ENCODE measurements around the gene MLXIP. TPM values are rescaled to one million over a fixed set of nuclear protein-coding genes. Genes with fewer than 3 reads are reported as not detected.
A peak's percentile ranks its signal among the peaks of the same experiment; 100 is the strongest.
"Not testable (repeated sequence)": the region's sequence is repeated elsewhere in the genome, so short reads cannot be mapped to it uniquely, and the experiment has no call there.

The MLXIP gene
- total RNA-seq, 2 donors from 2014 or later = 19.7 to 28.9 TPM

DNA sequence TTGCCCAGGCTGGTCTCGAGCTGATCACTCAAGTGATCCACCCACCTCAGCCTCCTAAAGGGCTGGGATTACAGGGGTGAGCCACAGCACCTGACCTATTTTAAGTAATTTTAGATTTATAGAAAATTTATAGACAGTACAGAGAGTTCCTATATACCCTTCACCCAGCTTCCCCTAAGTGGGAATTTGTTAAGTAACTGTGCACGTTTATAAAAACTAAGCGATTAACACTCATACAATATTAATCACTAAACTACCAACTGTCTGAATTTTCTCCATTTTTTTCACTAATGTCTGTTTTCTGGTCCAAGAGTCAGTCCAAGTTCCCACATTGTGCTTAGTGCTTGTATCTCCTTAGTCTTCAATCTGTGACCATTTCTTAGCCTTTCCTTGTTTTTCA, 89.9 kb downstream of the MLXIP start:
- H3K4me3 Mint-ChIP-seq = no peak overlapping the region
- no peaks in the 10 kb centered on the region for H3K9me3 Mint-ChIP-seq
- peaks cover 5% of the 10 kb centered on the region for H3K27me3 Mint-ChIP-seq
- no peak for ATAC-seq (replicated peaks)
- H3K4me1 Mint-ChIP-seq = peaks cover under 1% of the 10 kb centered on the region
- no peak overlapping the region for H3K27ac Mint-ChIP-seq
- H3K36me3 Mint-ChIP-seq (ENCODE audit: low read depth) = no peaks in the 10 kb centered on the region

DNA sequence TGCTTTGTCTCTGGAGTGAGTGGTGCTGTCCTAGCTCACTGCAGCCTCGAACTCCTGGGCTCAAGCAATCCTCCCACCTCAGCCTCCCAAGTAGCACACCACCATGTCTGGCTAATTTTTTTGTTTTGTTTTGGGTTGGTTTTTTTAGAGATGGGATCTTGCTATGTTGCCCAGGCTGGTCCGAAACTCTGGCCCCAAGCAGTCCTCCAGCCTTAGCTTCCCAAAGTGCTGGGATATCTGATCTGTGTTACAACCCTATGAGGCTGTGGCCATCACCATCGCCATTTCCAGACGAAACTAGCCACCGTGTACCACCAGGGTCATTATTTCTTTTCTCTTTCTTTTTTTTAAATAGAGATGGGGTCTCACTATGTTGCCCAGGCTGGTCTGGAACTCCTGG, 92.8 kb downstream of the MLXIP start:
- H3K27ac Mint-ChIP-seq = no peak overlapping the region
- peaks cover 5% of the 10 kb centered on the region for H3K4me1 Mint-ChIP-seq
- H3K36me3 Mint-ChIP-seq (ENCODE audit: low read depth) = no peaks in the 10 kb centered on the region
- H3K9me3 Mint-ChIP-seq = no peaks in the 10 kb centered on the region
- H3K4me3 Mint-ChIP-seq = no peak overlapping the region
- peaks cover 5% of the 10 kb centered on the region for H3K27me3 Mint-ChIP-seq
- no peak for ATAC-seq (replicated peaks)

DNA sequence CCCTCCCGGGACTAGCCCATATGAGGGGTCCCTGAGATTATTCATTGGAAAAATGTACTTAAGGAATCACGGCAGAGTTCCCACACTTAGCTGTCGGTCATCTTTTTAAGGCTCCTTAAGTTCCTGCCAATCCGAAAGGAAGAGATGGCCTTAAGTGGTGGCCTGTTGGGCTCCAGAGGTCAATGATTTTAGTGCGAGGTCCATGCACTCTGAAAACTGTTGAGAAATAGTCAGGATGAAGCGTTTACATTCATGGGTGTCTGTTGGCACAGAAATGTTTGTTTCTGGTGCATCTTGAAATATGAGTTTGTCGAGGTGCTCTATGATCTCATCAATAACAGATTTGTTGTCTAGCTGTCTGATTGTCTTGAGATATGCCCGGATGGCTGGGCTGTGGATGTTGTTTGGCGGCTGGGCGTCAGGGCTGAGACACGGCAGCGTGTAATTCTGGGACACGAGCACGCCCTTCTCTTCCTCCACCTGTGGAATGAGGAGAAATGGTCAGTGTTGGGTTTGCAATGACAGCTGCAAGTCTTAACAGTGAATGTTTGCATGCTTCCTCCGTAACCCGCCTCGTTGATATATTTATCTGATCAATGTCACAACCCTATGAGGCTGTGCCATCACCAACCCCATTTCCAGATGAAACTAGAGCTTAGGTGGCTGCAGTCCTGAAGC, 93.8 kb downstream of the MLXIP start:
- no peak for ATAC-seq (replicated peaks)
- H3K9me3 Mint-ChIP-seq = no peaks in the 10 kb centered on the region
- H3K36me3 Mint-ChIP-seq (ENCODE audit: low read depth) = no peaks in the 10 kb centered on the region
- no peak overlapping the region for H3K4me3 Mint-ChIP-seq
- H3K27ac Mint-ChIP-seq = no peak overlapping the region
- peaks cover 5% of the 10 kb centered on the region for H3K4me1 Mint-ChIP-seq
- H3K27me3 Mint-ChIP-seq = peaks cover 5% of the 10 kb centered on the region

DNA sequence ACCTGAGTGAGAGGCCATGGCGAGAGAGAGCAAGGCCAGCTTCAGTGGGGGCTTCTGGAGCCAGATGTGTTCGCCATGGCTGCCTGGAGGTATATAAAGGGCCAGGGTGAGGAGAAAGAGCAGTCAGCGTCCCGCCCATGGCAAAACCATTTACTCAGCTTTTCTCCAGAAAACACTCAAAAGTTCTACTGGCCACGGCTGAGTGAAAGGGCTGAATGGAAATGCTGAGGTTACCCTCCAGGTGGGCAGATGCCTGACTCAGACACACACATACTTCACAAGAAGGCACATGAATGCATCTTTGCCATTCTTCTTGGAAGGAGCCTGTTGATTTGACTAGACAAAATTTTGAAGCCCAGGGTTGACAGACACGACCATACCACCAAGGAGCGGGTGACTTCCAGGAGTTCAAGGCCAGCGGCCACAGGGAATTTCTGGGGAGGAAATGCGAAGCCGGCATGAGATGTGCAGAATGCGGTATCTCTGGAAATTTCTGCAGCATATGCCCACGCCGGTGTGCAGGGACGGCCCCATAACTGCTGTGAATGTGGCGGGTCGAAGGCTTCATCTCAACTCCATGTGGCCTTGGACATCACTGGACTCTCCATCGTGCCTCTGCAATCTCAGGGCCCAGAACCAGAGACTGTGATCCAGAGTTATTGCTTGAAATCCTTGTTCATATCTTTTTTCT, 95.7 kb downstream of the MLXIP start, which contains the start of gene IL31:
Gene IL31 (minus strand): TSS at position 67 of the 691 bp plus-strand sequence. CDS start 49 bp downstream, at position 18.
- no peak within 1 kb of the TSS for H3K27ac Mint-ChIP-seq
- H3K9me3 Mint-ChIP-seq = no peaks in the 10 kb centered on the region
- peaks cover 5% of the 10 kb centered on the region for H3K4me1 Mint-ChIP-seq
- H3K27me3 Mint-ChIP-seq = peaks cover 5% of the 10 kb centered on the region
- no peaks in the 10 kb centered on the region for H3K36me3 Mint-ChIP-seq (ENCODE audit: low read depth)
- ATAC-seq (replicated peaks) = peak; percentile 69
- no peak within 1 kb of the TSS for H3K4me3 Mint-ChIP-seq

- ATAC-seq (replicated peaks); H3K27ac Mint-ChIP-seq; H3K4me3 Mint-ChIP-seq; H3K27me3 Mint-ChIP-seq; H3K36me3 Mint-ChIP-seq (ENCODE audit: low read depth); H3K4me1 Mint-ChIP-seq; H3K9me3 Mint-ChIP-seq: not testable (repeated sequence)
These were observed 97.9 kb downstream of the MLXIP start for GRCh38 chr12:122176473-122176872.

DNA sequence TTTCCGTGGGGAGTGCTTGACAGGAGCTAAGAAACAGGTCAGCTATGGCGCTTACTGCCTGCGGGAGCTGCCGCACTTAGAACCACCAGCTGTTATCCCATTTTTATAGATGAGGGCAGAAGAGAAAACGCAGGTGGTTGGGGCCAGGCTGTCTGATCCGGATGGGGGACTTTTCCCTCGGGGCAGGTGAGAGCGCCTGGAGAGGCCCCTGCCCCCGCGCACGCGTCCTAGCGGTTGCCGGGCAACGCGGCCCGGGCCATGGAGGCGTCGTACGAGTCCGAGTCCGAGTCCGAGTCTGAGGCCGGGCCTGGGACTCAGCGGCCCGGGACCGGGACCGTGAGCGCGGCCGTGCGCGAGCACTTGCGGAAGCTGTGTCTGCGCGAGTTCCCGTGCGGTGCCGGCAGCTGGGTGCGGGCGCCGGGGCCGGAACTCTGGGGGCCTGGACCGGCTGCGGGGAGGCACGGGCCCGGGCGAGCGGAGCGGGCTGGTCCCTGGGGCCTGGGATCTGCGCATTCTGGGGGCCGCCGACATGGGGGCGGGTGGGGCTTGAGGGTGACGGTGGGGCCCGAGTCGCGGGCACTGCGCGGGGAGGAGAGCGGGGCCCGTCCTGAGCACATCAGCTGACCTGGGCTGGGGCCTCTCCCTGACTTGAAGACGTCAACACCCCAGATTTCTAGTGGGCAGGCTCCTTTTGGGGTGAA, 104.5 kb downstream of the MLXIP start, which contains the start of gene LRRC43:
Gene LRRC43 (plus strand): TSS at position 237 of the 701 bp plus-strand sequence. CDS start 22 bp downstream, at position 259.
- H3K4me3 Mint-ChIP-seq = peak within 1 kb of the TSS; percentile 56
- no peaks in the 10 kb centered on the region for H3K9me3 Mint-ChIP-seq
- no peak within 1 kb of the TSS for H3K27ac Mint-ChIP-seq
- peak; percentile 64 for ATAC-seq (replicated peaks)
- H3K4me1 Mint-ChIP-seq = no peaks in the 10 kb centered on the region
- peaks cover 2% of the 10 kb centered on the region for H3K27me3 Mint-ChIP-seq
- H3K36me3 Mint-ChIP-seq (ENCODE audit: low read depth) = no peaks in the 10 kb centered on the region

- Mint-ChIP-seq H3K9me3 (no peaks in the 10 kb centered on the region), H3K27me3 (peaks cover 2% of the 10 kb centered on the region), H3K4me3 (peak overlapping the region; percentile 56), H3K36me3 (ENCODE audit: low read depth) (no peaks in the 10 kb centered on the region), H3K4me1 (no peaks in the 10 kb centered on the region), H3K27ac (no peak overlapping the region)
- no peak for ATAC-seq (replicated peaks)
These were observed 105.0 kb downstream of the MLXIP start for GRCh38 chr12:122183588-122183940.

- no peak for ATAC-seq (replicated peaks)
- no peak overlapping the region for H3K27ac Mint-ChIP-seq
- no peaks in the 10 kb centered on the region for H3K9me3 Mint-ChIP-seq
- H3K27me3 Mint-ChIP-seq = peaks cover 2% of the 10 kb centered on the region
- no peaks in the 10 kb centered on the region for H3K4me1 Mint-ChIP-seq
- peak overlapping the region; percentile 40 for H3K4me3 Mint-ChIP-seq
- no peaks in the 10 kb centered on the region for H3K36me3 Mint-ChIP-seq (ENCODE audit: low read depth)
These were observed 106.0 kb downstream of the MLXIP start for GRCh38 chr12:122184517-122184916.

- no peaks in the 10 kb centered on the region for H3K4me1 Mint-ChIP-seq
- H3K27me3 Mint-ChIP-seq = peaks cover 2% of the 10 kb centered on the region
- H3K4me3 Mint-ChIP-seq = no peak overlapping the region
- no peaks in the 10 kb centered on the region for H3K36me3 Mint-ChIP-seq (ENCODE audit: low read depth)
- ATAC-seq (replicated peaks) = no peak
- H3K27ac Mint-ChIP-seq = no peak overlapping the region
- no peaks in the 10 kb centered on the region for H3K9me3 Mint-ChIP-seq
These were observed 106.5 kb downstream of the MLXIP start for GRCh38 chr12:122185079-122185478.

DNA sequence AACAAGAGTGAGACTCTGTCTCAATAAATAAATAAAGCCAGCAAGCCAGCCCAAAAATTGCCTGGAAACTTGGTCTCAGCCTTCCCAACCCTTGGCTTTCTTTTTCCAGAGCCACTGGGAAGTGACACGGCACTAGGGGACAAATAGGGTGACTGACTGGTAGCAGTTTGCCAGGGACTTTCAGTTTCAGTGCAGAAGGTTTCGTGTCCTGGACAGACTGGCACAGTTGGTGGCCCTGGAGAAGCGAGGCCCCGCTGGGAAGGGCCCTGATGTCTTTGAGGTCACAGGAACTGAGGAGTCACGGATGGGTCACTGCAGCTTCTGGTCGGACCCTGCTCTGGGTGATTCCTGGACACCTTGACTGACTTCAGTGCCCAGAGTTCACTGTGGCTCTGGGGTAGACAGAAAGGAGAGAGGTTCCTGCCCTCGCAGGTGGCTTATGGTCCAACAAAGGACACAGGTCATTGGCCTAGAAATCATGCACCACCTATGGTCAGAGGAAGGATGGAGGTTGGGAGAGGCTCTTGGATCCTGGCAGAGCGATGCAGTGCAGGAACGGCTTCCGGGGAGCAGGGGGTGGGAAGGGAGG, 107.0 kb downstream of the MLXIP start:
- ATAC-seq (replicated peaks) = no peak
- no peak overlapping the region for H3K27ac Mint-ChIP-seq
- H3K27me3 Mint-ChIP-seq = peaks cover 2% of the 10 kb centered on the region
- no peak overlapping the region for H3K4me3 Mint-ChIP-seq
- H3K9me3 Mint-ChIP-seq = no peaks in the 10 kb centered on the region
- H3K36me3 Mint-ChIP-seq (ENCODE audit: low read depth) = no peaks in the 10 kb centered on the region
- H3K4me1 Mint-ChIP-seq = no peaks in the 10 kb centered on the region

DNA sequence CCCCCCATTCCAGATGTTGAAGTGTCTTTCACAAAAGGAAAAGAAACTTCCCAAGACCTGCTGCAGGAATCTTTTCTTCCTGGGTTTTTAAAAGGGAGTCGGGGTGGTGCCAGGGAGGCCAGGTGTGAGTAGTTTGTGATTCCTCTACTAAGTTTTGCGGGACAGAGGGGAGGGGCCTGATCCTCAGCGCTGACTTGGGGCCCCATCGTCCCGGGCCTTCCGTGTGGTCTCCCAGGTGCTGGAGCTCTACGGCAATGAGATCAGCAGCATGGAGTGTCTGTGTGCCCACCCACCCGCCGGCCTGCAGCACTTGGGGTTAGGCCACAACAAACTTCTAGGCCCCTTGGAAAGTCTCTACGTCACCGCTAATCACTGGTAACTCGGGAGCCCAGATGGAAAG, 108.9 kb downstream of the MLXIP start:
- Mint-ChIP-seq H3K27ac (no peak overlapping the region), H3K36me3 (ENCODE audit: low read depth) (no peaks in the 10 kb centered on the region), H3K27me3 (peaks cover 4% of the 10 kb centered on the region), H3K4me3 (no peak overlapping the region), H3K9me3 (no peaks in the 10 kb centered on the region), H3K4me1 (no peaks in the 10 kb centered on the region)
- no peak for ATAC-seq (replicated peaks)

- no peaks in the 10 kb centered on the region for H3K9me3 Mint-ChIP-seq
- peaks cover 4% of the 10 kb centered on the region for H3K27me3 Mint-ChIP-seq
- H3K27ac Mint-ChIP-seq = no peak overlapping the region
- H3K4me1 Mint-ChIP-seq = no peaks in the 10 kb centered on the region
- no peaks in the 10 kb centered on the region for H3K36me3 Mint-ChIP-seq (ENCODE audit: low read depth)
- no peak for ATAC-seq (replicated peaks)
- no peak overlapping the region for H3K4me3 Mint-ChIP-seq
These were observed 111.3 kb downstream of the MLXIP start for GRCh38 chr12:122189626-122190475.

DNA sequence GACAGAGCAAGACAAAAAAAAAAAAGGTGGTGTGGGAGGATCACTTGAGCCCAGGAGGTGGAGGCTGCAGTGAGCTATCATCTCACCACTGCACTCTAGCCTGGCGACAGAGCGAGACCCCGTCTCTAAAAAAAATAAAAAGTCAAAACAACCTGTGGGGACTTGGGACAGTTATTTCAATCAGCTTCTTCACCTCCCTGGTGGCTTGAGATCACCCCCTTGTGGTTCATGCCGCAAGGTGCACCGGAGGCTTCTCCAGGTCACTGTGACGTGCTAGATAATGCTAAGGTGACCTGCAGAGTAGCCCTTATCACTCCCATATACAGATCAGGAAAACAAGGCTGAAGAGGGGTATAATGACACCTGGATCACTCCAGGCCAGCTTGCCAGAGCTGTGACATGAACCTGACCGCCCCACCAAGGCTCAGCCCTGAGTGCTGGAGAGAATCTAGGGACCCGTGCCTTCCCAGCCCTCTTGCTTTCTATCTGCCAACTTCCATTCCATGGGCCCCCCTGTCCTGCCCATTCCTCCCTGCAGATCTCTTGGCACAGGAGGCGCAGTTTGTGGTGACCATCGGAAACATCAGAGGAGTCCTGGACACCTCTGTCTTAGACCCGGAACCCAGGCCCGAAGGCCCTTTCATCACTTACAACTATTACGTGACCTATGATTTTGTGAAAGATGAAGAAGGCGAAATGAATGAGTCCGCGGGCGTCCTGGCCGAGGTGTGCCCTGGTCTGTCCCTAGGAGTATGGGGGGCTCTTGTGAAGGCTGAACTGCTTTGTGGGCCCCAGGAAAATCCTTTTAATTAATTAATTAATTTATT, 112.5 kb downstream of the MLXIP start:
- H3K27ac Mint-ChIP-seq = no peak overlapping the region
- no peaks in the 10 kb centered on the region for H3K36me3 Mint-ChIP-seq (ENCODE audit: low read depth)
- no peak overlapping the region for H3K4me3 Mint-ChIP-seq
- no peaks in the 10 kb centered on the region for H3K4me1 Mint-ChIP-seq
- peaks cover 3% of the 10 kb centered on the region for H3K9me3 Mint-ChIP-seq
- ATAC-seq (replicated peaks) = peak; percentile 78
- peaks cover 4% of the 10 kb centered on the region for H3K27me3 Mint-ChIP-seq

All from activated T-helper 17 cell treated with anti-CD3 and anti-CD28 coated beads, Interleukin-2, amount 50 U/mL, for 72 hours (primary cell).